ENCODE data around the gene MRPL54.

The MRPL54 gene

DNA sequence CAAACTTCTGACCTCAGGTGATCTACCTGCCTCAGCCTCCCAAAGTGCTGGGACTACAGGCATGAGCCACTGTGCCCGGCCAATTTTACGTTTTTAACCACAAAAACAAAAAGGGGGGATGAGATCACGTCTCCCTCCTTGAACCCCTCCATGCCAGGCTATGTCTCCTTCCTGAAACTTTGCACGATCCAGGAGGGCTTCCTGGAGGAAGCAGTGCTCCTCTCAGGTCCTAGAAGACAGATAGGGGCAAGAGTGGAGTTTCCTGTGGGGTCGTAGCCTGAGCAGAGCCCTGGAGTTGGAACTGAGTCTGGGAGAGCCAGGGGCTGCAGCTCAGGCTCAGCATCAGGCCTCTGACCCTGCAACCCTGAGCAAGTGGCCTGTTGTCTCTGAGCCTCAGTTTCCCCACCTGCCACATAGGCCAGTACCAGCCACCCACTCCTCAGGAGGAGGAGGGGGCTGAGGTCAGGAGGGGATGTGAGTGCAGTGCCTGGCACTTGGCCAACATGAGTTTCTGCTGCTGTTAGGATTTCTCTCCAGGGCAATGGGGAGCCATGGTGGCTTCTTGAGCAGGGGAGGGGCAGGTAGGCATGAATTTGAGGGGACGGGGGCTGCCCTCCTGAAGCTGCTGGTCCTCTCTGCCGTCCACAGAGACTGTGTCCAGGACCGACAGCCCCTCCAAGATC lies 17.0 kb upstream of the MRPL54 start:
- Histone ChIP-seq H3K9me3 (ENCODE audit: insufficient read depth, low read length) (no peaks in the 10 kb centered on the region), H3K4me3 (ENCODE audit: low read length) (no peak overlapping the region), H2AFZ (ENCODE audit: low read depth, low read length) (no peak overlapping the region), H3K4me1 (ENCODE audit: low read length) (no peaks in the 10 kb centered on the region), H3K36me3 (replicated peaks; ENCODE audit: low read depth, low read length) (peaks cover 8% of the 10 kb centered on the region), H3K4me2 (ENCODE audit: low read length) (no peak overlapping the region), H4K20me1 (ENCODE audit: insufficient read depth, low read length) (no peaks in the 10 kb centered on the region; the same call in 1 of the 2 replicates), H3K9ac (ENCODE audit: low read length) (no peak overlapping the region), H3K79me2 (ENCODE audit: low read length) (no peaks in the 10 kb centered on the region), H3K27ac (ENCODE audit: low read length) (no peak overlapping the region), H3K27me3 (ENCODE audit: low read depth, low read length) (no peaks in the 10 kb centered on the region)
- TF ChIP-seq EZH2phosphoT487 (IDR thresholded peaks at IDR 0.05; ENCODE audit: low read depth): no peak
- TF ChIP-seq, protein P1, sequence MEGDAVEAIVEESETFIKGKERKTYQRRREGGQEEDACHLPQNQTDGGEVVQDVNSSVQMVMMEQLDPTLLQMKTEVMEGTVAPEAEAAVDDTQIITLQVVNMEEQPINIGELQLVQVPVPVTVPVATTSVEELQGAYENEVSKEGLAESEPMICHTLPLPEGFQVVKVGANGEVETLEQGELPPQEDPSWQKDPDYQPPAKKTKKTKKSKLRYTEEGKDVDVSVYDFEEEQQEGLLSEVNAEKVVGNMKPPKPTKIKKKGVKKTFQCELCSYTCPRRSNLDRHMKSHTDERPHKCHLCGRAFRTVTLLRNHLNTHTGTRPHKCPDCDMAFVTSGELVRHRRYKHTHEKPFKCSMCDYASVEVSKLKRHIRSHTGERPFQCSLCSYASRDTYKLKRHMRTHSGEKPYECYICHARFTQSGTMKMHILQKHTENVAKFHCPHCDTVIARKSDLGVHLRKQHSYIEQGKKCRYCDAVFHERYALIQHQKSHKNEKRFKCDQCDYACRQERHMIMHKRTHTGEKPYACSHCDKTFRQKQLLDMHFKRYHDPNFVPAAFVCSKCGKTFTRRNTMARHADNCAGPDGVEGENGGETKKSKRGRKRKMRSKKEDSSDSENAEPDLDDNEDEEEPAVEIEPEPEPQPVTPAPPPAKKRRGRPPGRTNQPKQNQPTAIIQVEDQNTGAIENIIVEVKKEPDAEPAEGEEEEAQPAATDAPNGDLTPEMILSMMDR (IDR thresholded peaks at IDR 0.05; ENCODE audit: low read depth, low read length): no peak

- TF ChIP-seq, protein P1 (IDR thresholded peaks at IDR 0.05; ENCODE audit: low read depth, low read length): no peak
- no peak for TF ChIP-seq EZH2phosphoT487 (IDR thresholded peaks at IDR 0.05; ENCODE audit: low read depth)
- Histone ChIP-seq H3K4me1 (ENCODE audit: low read length) (no peaks in the 10 kb centered on the region), H4K20me1 (ENCODE audit: insufficient read depth, low read length) (no peaks in the 10 kb centered on the region; the same call in 1 of the 2 replicates), H3K9me3 (ENCODE audit: insufficient read depth, low read length) (no peaks in the 10 kb centered on the region), H3K4me3 (ENCODE audit: low read length) (no peak overlapping the region), H3K27ac (ENCODE audit: low read length) (no peak overlapping the region), H2AFZ (ENCODE audit: low read depth, low read length) (no peak overlapping the region), H3K4me2 (ENCODE audit: low read length) (no peak overlapping the region), H3K9ac (ENCODE audit: low read length) (no peak overlapping the region), H3K79me2 (ENCODE audit: low read length) (no peaks in the 10 kb centered on the region), H3K27me3 (ENCODE audit: low read depth, low read length) (no peaks in the 10 kb centered on the region), H3K36me3 (replicated peaks; ENCODE audit: low read depth, low read length) (peaks cover 8% of the 10 kb centered on the region)
Observed at GRCh38 chr19:3746371-3747056, 16.0 kb upstream of the MRPL54 start.

DNA sequence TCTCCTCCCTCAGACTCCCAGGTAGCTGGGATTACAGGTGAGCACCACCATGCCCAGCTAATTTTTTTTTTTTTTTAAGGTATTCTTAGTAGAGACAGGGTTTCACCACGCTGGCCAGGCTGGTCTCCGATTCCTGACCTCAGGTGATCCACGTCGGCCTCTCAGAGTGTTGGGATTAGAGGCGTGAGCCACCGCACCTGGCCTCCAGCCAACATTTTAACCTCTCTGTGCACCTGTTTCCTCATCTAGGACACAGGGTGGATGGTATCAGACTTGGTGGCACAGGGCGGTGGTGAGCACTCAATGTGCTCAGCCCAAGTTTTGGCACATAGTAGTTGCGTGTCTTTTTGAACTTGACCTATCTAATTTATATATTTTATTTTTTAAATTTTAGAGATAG lies 13.5 kb upstream of the MRPL54 start:
- Histone ChIP-seq H3K4me3 (ENCODE audit: low read length) (no peak overlapping the region), H3K27me3 (ENCODE audit: low read depth, low read length) (no peaks in the 10 kb centered on the region), H2AFZ (ENCODE audit: low read depth, low read length) (no peak overlapping the region), H4K20me1 (ENCODE audit: insufficient read depth, low read length) (no peaks in the 10 kb centered on the region; the same call in 1 of the 2 replicates), H3K79me2 (ENCODE audit: low read length) (no peaks in the 10 kb centered on the region), H3K4me2 (ENCODE audit: low read length) (no peak overlapping the region), H3K27ac (ENCODE audit: low read length) (no peak overlapping the region), H3K9ac (ENCODE audit: low read length) (no peak overlapping the region), H3K36me3 (replicated peaks; ENCODE audit: low read depth, low read length) (peaks cover 16% of the 10 kb centered on the region), H3K4me1 (ENCODE audit: low read length) (no peaks in the 10 kb centered on the region), H3K9me3 (ENCODE audit: insufficient read depth, low read length) (no peaks in the 10 kb centered on the region)
- TF ChIP-seq, protein P1 (IDR thresholded peaks at IDR 0.05; ENCODE audit: low read depth, low read length): no peak
- no peak for TF ChIP-seq EZH2phosphoT487 (IDR thresholded peaks at IDR 0.05; ENCODE audit: low read depth)

DNA sequence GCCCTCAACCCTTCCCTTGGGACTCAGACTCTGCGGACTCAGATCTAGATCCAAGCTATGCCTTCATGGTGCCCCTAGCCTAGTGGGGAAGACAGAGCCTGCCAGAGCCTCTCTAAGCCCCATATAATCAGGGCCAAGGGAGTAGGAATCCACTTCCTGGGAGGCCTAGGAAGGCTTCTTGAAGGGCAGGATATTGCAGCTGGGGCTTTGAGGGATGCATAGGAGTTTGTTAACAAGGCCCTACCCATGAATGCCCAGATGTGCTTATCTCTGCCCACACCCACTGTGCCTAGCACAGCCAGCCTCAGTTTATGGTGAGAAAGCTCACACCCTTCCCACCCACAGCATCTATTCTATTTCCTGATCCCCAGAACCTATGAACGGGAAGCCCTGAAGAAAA lies 12.3 kb upstream of the MRPL54 start:
- Histone ChIP-seq H2AFZ (ENCODE audit: low read depth, low read length) (no peak overlapping the region), H3K27ac (ENCODE audit: low read length) (no peak overlapping the region), H3K27me3 (ENCODE audit: low read depth, low read length) (no peaks in the 10 kb centered on the region), H4K20me1 (ENCODE audit: insufficient read depth, low read length) (no peaks in the 10 kb centered on the region; the same call in 1 of the 2 replicates), H3K4me1 (ENCODE audit: low read length) (no peaks in the 10 kb centered on the region), H3K36me3 (replicated peaks; ENCODE audit: low read depth, low read length) (peaks cover 16% of the 10 kb centered on the region), H3K4me2 (ENCODE audit: low read length) (no peak overlapping the region), H3K79me2 (ENCODE audit: low read length) (no peaks in the 10 kb centered on the region), H3K9me3 (ENCODE audit: insufficient read depth, low read length) (no peaks in the 10 kb centered on the region), H3K4me3 (ENCODE audit: low read length) (no peak overlapping the region), H3K9ac (ENCODE audit: low read length) (no peak overlapping the region)
- TF ChIP-seq, protein P1 (IDR thresholded peaks at IDR 0.05; ENCODE audit: low read depth, low read length): no peak
- TF ChIP-seq EZH2phosphoT487 (IDR thresholded peaks at IDR 0.05; ENCODE audit: low read depth): no peak
